ENCODE measurements around the gene ILK.

The ILK gene

DNA sequence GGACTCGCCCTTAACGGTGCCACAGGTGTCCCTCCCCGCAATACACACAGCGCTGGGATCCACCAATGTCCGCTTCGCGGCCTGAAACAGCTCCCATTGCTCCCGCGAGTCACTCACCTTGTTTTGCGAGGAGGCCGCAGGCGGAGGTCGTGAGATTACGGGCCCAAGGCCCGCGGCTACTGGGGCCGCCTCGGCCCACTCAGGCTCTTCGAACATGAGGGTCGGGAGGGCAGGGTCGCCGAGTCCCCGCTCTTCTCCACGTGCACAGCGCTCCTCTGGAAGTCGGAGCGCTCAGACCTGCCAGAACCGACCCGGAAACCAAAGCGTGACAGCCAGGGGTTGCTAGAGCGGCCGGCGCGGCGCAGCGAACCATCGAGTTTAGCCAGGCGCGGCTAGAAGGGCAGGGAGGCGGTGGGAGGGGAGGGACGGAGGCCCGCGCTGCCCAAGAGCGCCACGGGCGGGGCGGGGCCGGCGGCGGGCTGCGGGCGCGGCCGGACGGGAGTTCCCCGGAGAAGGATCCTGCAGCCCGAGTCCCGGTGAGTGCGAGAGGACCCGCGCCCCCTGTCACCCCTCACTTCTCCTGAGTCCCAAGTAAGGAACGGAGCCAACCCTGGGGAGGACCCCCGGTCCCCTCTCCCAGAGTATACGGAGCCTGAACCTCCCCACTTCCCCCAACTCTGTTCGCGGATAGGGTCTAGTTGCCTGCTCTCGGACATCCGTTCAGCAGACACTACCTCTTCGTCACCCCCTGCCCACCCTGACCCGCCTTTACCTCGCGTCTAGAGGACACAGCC is at the start of gene ILK, which contains the start of gene RRP8:
Gene ILK (plus strand): TSS at position 488 of the 794 bp plus-strand sequence. CDS start 498 bp downstream, outside the sequence.
Gene RRP8 (minus strand): TSS at position 330 of the 794 bp plus-strand sequence. CDS start 114 bp downstream, at position 216.
- peak; percentile 81 to 85 for DNase-seq

DNA sequence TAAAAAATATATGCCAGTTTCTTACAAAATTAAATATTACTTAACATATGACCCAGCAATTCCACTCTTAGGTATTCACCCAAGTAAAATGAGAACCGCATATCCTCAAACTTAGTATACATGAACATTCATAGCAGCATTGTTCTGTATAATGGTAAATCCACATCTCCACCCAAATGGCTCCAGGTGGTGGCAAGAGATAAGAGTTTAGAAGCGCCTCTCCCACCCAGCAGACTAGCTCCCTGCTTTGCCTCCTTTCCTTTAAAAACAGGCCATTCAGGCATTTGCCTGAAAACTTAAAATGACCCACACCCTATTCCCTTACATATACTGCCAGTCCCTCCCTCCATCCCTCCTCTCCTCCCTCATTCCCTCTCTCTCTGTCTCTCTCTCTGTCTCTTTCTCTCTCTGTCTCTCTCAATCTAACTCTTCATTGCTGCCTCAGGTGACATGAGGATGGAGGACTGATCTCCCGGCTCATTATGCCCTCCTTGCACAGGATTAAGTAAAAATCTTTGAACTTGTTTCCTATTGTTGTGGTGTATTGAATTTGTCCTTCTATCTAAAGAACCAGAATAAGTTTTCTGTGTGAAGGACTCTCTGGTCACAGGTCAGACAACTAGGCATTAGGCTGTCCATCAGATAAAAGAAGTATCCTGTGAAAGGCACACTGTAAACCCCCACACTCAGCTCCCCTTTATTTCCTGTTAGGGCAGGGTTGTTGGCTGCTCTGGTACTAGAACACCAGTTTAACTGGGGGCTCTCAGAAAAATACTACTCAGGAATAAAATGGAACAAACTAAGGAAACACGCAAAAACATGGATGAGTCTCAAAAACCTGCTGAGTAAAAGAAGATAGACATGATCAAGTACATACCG is 48.5 kb upstream of the ILK start:
- DNase-seq, result no peak

DNA sequence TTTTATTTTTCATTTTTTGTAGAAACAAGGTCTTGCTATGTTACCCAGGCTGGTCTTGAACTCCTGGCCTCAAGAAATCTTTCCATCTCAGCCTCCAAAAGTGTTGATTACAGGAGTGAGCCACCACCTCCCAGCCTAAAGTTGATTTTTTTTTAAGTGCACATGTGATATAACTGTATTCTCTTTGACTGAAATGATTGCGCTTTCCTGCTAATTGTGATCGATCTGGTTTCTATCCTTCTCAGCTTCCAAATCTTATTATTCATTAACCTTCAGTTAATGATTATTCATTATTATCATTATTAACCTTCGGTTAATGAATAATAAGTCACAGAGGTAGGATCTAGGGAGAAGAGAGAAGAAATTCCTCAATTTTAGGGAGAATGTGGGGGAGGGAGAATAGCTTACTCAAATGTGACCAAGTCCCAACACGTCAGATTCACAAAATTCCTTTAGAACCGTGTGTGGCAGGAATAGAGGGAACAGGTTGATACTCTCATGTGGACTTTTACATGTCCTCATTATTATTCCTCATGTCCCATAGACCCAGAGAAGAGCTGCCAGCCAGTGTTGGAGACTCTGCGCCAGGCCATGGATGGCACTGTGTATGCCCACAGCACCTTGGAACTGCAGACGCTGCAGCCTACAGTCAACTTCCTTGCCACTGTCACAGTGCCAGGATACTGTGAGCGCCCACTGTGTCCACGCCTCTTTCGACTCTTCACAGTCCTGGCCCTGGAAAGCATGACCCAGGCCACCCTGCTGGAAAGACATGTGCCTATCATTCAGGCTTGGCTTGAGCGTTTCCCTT is 47.2 kb upstream of the ILK start:
- DNase-seq, result no peak

DNA sequence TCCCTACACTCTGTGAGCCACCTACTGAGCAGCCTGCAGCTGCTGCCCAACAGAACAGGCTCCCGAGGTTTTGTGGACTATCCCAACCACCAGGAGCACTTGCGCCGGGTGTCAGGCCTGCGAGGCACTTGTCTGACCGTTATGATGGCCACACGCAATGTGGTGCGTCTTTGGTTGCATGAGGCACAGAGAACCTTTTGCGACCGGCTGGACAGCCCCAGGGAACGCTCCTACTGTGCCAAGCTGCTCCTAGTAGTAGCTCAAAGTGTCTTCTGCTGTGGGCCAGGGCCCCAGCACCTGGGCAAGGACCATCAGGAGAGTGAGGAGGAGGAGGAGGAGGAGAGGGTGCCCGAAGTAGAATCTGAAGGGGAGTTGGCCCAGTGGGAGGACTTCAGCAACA is 46.5 kb upstream of the ILK start:
- no peak for DNase-seq

DNA sequence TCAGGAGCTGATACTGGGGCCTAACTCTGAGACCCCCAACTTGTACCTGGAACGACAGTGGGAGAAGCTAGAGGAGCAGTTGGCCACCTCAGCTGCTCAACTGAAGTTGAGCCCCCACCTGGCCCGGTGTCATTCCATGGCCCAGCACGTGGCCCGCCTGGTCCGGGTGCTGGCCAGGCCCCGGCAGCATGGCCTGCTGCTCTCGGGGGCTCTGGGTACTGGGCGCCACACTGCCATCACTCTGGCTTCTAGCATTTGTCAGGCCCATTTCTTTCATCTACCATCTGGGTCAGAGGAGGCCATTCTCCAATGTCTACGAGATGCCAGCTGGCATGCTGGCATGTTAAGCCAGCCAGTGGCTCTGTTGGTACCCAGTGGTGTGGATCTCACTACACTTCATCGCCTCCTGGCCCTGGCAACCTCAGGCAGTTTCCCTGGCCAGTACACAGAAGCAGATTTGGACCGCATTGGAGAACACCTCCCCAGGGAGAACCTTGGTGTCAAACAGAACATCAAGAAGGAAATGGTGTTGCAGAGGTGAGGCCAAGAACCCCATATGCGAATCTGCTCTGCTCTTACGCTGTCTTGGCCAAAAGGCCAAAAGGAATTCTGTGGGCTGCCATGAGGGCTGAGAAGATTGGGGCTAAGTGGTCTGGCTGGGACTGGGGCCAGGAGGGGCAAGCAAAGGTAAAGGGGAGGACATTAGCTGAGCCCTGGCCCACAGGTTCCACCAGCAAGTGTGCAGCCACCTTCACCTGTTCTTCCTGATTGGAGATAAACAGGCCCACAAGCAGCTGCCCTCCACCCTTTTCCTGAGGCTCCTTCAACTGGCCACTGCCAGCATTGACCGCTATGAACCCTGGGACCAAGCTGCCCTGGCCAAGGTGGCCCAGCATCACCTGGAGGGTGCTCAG is 45.6 kb upstream of the ILK start:
- no peak for DNase-seq

DNA sequence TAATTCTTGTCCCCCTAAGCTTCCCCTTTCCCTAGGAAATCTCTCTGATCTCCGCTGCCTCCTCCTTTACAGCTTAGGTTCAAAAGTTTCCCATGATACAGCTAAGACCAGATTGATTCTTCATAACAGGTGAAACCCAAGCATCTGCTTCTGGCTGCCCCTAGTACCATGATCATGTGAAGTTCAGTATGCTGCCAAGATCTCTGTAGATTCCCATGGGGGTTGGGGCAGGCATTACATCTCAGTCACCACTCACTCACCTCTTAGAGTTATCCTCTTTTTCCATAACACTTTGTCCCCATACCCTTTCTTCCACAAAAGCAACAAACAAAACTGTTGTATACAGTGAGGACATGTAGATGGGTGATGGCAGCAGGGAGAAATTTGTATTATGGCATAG is 44.2 kb upstream of the ILK start:
- DNase-seq, result no peak

DNA sequence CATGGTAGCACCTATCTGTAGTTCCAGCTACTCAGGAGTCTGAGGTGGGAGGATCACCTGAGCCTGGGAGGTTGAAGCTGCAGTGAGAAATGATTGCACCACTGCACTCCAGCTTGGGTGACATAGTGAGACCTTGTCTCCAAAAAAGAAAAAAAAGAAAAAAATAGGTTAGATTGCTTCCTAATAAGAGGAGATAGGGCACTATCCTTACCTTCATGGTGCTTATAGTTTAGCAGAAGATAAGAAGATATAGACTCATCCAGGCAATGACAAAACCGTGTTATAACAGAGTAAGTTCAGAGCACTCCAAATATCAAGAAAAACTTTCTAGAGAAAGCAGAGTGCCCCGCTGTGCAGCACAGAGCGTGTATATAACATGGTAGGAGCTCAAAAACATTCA is 42.3 kb upstream of the ILK start:
- DNase-seq, result no peak

DNA sequence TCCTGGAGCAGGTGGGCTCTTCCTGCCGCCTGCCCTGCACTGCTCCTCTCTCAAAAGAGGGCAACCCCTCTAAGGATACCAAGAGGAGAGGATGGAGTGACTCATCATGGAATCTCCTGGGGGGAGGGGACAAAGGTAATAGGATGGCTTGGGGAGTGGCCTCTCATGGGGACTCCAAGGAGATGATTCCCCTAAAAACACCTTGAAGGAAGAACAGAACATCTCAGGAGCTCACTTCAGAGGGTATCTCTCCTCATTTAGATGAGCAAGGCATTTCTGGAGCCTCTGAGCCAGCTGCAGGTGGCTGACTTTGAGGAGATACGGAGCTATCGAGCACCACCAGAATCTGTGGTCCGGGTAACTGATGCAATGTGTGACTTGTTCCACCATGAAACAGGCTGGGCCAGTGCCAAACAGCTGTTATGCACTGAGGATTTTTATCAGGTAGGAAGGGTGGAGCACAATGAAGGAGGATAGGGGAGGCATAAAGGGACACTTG is 40.4 kb upstream of the ILK start:
- no peak for DNase-seq

DNA sequence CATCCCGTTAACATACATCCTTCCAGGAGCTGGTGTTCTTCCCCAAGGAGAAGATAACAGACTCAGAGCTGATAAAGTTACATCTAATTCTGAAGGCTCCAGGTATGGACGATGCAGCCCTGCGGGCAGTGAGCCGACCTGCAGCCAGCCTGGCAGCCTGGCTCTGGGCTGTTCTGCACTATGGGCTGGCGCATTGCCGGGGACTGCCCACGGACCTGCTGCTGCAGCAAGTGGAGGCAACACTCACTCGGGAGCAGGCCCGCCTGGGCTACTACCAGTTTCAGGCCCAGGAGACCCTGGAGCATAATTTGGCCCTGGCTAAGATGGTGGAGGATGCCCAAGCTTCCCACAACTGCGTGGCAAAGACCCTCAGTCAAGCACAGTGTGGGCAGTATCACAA is 39.9 kb upstream of the ILK start:
- DNase-seq, result no peak

DNA sequence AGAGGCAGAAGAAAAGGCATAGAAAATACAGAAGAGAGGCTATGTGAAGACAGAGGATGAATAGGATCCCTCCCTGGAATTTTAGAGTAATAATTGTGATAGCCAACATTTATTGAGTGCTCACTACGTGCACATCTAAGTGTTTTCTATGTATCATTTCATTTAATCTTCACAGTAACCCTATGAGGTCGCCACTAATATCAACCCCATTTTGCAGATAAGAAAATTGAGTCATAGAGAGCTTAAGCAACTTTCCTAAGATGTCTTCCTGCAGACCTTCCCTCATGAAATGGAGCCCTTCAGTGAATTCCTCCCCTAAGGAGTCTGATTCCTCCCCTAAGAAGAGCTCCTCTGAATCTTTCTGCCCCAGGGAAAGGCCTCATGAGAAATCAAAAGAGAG is 38.2 kb upstream of the ILK start:
- DNase-seq, result no peak

DNA sequence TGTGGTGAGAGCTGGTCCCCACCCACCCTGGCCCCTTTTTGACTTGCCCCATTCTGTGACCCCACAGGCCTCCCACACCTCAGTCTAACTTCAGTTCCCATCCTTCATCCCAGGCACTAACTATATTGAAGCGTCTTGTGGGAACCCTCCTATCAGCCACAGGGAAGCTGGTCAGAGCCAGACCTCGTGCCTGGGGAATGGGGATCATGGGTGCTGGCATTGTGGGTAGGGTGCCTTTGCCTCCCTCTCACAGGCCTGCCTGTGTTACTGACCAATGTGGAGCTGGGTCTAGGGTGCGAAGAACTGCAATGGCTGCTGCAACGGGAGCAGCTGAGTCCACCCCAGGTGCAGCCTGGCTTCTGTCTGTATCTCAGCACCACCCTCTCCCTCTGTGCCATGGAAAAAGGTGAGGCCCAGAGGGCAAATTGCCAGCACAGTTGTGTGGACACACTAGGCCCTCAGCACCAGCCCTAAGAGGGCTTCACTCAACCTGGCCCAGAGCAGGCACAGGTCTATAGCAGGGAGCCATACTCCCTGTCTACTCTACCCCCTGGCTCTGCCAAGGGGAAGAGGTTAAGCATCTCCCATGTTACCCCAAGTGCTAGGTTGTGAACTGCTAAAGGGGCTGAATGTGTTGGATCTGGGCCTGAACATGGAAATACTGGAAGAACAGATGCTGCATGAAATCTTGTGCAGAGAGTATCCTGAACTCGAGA is 37.4 kb upstream of the ILK start:
- DNase-seq, result no peak

DNA sequence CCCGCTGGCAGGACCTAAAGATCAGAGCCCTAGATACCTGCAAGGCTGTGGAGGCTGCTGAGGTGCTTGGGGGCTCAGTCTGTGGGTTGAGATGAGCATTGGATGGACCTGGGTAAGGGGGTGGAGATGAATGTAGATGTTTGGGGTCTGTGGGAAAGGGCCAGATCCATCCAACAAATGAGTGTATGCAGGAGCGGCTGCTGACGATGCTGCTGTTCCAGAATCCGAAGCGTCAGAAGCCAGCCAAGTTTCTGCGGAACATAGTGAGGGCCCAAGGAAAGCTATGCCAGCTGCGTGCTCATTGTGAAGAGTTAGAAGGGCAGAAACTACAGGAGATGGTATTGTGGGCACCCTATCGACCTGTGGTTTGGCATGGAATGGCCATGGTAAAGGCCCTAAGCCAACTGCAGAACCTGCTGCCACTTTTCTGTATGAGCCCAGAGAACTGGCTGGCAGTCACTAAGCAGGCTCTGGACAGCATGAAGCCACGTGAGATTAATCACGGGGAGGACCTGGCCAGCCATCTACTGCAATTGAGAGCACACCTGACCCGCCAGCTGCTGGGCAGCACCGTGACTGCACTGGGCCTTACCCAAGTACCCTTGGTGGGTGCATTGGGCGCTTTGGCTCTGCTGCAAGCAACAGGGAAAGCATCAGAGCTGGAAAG is 36.7 kb upstream of the ILK start:
- DNase-seq, result no peak

DNA sequence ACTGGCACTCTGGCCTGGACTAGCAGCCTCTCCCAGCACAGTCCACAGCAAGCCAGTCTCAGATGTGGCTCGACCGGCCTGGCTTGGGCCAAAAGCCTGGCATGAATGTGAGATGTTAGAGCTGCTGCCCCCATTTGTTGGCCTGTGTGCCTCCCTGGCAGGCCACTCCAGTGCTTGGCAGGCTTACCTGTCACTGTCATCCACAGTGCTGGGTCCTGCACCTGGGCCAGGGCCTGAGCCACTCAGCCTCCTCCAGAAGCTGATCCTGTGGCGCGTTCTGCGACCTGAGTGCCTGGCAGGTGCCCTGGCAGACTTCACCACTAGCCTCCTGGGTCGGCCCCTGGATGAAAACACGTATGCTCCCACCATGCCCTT is 36.2 kb upstream of the ILK start:
- no peak for DNase-seq

DNA sequence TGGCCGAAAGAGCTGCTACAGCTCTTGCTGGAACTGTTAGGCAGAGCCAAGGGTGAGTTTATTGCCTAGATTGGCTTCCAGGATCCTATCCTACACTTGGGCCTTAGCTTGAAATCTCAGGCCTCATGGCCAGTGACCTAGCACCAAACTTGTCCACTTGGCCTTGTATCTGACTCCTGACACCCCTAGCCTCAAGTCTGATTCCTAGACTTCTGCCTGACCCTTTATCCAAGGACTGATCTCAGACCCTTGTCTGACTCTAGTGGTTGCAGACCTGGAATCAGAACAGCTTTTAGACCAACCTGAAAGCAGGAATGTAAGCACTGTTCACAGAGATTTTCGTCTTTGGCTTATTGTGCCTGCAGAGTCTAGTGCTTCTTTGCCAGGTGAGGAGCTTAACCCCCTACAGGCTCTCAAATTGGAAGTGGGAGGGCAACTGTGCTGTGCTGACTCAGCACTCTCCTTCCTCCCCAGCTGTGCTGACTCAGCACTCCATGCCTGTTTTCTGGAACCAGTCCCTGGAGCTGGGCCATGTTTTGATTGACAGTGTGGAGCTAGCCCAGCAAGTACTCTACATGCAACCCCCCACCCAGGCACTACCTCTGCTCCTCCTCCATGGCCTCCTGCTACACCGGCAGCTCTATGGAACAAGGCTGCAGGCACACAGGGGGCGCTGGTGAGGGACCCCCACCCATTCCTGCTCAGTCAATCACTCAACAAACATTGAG is 35.2 kb upstream of the ILK start:
- DNase-seq, result no peak

DNA sequence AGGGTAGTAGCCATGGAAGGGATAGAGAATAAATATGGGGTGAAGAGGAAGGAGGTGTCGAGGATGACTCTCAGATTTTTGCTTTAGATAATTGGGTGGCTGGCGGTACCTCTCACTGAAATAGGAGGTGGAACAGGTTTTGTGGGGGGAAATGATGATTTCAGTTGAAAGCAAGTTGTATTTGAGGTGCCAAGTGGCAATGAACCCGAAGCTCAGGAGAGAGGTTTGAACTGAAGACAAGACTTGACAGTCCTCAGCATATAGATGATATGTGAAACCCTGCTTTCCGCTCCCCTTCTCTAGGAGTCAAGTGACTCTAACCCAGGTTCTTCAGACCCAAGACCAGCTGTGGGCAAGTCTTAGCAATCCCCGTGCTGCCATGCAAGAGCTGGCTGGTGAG is 33.9 kb upstream of the ILK start:
- no peak for DNase-seq

DNA sequence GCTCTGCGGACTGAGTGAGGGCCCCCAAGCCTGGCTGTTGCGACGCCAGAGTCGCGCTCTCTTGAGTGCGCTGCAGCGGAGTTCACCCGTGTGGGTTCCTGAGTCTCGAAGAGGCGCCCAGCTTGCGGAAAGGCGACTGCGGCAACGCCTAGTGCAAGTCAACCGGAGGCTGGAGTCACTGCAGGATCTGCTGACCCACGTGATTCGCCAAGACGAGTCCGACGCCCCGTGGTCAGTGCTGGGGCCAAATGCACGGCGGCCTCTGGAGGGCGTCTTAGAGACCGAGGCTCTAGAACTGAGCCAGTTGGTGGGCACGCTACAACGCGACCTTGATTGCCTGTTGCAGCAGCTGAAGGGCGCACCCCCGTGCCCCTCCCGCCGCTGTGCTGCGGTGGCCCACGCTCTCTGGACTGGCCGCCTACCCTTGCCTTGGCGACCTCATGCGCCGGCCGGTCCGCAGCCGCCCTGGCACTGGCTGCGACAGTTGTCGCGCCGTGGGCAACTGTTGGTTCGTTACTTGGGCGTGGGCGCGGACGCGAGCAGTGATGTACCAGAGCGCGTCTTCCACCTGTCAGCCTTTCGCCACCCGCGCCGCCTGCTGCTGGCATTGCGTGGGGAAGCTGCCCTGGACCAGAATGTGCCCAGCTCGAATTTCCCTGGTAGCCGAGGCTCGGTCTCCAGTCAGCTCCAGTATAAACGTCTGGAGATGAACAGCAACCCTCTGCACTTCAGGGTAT is 32.7 kb upstream of the ILK start:
- DNase-seq, result no peak

DNA sequence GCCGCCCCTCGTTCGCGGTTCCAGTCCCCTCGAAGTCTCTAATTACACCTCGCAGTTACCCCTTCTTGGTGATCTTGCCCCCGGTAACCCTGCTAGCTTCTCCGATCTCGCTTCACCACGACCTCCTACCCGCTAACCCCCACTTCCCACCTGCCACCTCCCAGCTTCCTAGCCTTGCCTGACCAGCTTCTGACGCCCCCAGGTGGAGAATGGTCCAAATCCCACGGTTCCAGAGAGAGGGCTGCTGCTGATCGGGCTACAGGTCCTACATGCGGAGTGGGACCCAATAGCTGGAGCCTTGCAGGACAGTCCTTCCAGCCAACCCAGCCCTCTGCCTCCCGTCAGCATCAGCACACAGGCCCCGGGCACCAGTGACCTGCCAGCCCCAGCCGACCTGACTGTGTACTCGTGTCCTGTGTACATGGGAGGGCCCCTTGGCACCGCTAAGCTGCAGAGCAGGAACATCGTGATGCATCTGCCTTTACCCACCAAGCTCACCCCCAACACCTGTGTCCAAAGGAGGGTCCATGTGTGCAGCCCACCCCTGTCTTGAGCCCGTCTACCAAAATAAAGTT is 32.1 kb upstream of the ILK start:
- DNase-seq, result no peak

DNA sequence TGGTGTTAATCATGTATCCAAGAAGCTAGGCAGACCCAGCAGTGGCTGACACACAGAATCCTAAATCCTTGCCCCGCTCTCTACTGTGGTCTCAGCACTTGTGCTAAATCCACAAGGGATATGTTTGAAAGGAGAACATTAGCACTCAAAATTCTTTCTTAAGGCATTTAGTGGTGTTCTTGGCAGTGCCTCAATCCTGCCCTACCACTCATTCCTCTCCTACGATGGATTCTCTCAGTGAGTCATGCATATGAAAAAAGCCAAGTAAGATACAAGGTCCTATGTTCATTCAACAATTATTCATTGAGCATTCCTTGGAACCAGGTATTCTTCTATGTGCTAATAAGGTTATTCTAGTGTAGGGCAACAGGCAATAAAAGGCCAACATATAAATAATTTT is 31.4 kb upstream of the ILK start:
- DNase-seq, result no peak
